Activated CD8-positive, alpha-beta memory T cell treated with anti-CD3 and anti-CD28 coated beads for 1 hour (primary cell): ENCODE data around the gene NFATC3.

Experiments
- DNase-seq, 2 donors: peaks; one replicate each; pipeline ENCODE4 v3.0.0-alpha.2; 2020; ENCODE audit warnings: low read depth in 1 of 2; ENCODE audit errors: extremely low read depth in 1 of 2

The NFATC3 gene

GRCh38 chr16:68179855-68180254 lies 94.7 kb downstream of the NFATC3 start:
- no peak for DNase-seq

GRCh38 chr16:68183046-68183445 lies 97.9 kb downstream of the NFATC3 start:
- DNase-seq, result no peak

GRCh38 chr16:68186877-68187276 lies 101.7 kb downstream of the NFATC3 start:
- DNase-seq, result no peak

- no peak for DNase-seq
Observed at GRCh38 chr16:68187505-68187904, 102.3 kb downstream of the NFATC3 start.

- DNase-seq, result no peak
Observed at GRCh38 chr16:68188170-68188569, 103.0 kb downstream of the NFATC3 start.

- DNase-seq, result no peak
Observed at GRCh38 chr16:68190081-68190480, 104.9 kb downstream of the NFATC3 start.

GRCh38 chr16:68190736-68191510 lies 105.8 kb downstream of the NFATC3 start:
- DNase-seq, result no peak

GRCh38 chr16:68194251-68194650 lies 109.1 kb downstream of the NFATC3 start:
- DNase-seq, result no peak

GRCh38 chr16:68197250-68197649 lies 112.1 kb downstream of the NFATC3 start:
- DNase-seq, result no peak

GRCh38 chr16:68200088-68200783 lies 115.1 kb downstream of the NFATC3 start:
- DNase-seq, result no peak

GRCh38 chr16:68202091-68202519 lies 116.9 kb downstream of the NFATC3 start:
- DNase-seq, result no peak

- no peak for DNase-seq
Observed at GRCh38 chr16:68206245-68206644, 121.1 kb downstream of the NFATC3 start.

GRCh38 chr16:68214726-68215125 lies 129.6 kb downstream of the NFATC3 start:
- DNase-seq, result no peak

- DNase-seq, result no peak
Observed at GRCh38 chr16:68215302-68215701, 130.1 kb downstream of the NFATC3 start.

- DNase-seq, result no peak
Observed at GRCh38 chr16:68216240-68216639, 131.1 kb downstream of the NFATC3 start.

GRCh38 chr16:68217506-68217905 lies 132.3 kb downstream of the NFATC3 start:
- DNase-seq, result no peak

GRCh38 chr16:68219725-68220351 lies 134.7 kb downstream of the NFATC3 start:
- DNase-seq, result no peak

- DNase-seq, result no peak
Observed at GRCh38 chr16:68223072-68223471, 137.9 kb downstream of the NFATC3 start.

GRCh38 chr16:68226116-68226515 lies 140.9 kb downstream of the NFATC3 start:
- no peak for DNase-seq

- no peak for DNase-seq
Observed at GRCh38 chr16:68227183-68227793, 142.1 kb downstream of the NFATC3 start.

GRCh38 chr16:68227850-68228553 lies 142.8 kb downstream of the NFATC3 start:
- no peak for DNase-seq
